ENCODE results near the gene NUP54. TPM values are rescaled to one million over a fixed set of nuclear protein-coding genes. Genes with fewer than 3 reads are reported as not detected.

The NUP54 gene
- total and polyA plus RNA-seq, 8 donors: 26.8 to 118 (median 88.5) TPM

DNA sequence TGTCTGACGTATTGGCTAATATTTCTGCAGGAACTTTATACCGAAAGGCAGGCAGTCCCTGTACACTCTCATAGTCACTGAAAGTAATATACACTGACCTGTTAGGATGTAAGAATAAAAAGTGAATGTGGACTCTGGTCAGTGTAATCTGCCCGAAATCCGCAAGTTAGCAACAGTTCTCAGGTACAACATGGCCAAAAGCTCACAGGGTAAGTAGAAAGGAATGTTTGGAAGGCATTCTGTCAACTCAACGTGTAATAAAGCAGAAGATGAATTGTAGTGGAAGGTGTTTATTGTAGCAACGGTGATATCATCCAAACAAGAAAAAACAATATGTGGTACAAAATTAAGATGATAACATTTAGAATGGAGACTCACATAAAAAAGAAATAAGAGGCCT is 26.0 kb upstream of the NUP54 start:
- no peak for TF ChIP-seq CTCF (IDR thresholded peaks at IDR 0.05)
- Histone ChIP-seq H3K36me3 (peaks cover 4 to 88% of the 10 kb centered on the region in 2 donors), H3K27ac (no peak overlapping the region), H3K9me3 (no peaks in the 10 kb centered on the region), H3K27me3 (no peaks in the 10 kb centered on the region), H3K4me1 (no peaks in the 10 kb centered on the region), H3K4me3 (no peak overlapping the region)
- no peak for DNase-seq
- intact Hi-C loops (cut with DNase I): no loop called here
- no peak for ATAC-seq

DNA sequence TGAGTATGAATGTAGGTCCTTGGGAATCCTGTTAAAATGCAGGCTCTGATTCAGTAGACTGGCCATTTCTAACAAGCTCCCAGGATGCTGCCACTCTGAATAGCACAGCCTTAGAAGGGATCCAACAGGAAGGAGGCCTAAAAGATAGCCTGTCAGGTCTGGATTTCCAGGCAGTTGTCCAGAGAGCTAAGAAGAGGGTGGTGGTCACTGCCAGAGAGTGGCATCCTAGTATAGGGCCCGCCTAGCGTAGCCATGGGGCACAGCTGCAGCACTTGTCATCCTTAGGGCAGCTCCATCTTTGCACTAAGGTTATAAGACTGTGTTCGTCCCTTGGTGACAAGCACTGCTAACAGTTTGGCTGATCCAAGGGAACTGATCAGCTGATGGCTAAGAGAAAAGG is 20.5 kb upstream of the NUP54 start:
- no peak overlapping the region for H3K27ac ChIP-seq
- no peak for DNase-seq
- H3K9me3 ChIP-seq: no peaks in the 10 kb centered on the region
- H3K4me1 ChIP-seq: no peaks in the 10 kb centered on the region
- ATAC-seq: no peak
- intact Hi-C loops (cut with DNase I): no loop called here
- no peak overlapping the region for H3K4me3 ChIP-seq
- TF ChIP-seq CTCF (IDR thresholded peaks at IDR 0.05): no peak
- H3K27me3 ChIP-seq: no peaks in the 10 kb centered on the region
- peaks cover 0 to 95% of the 10 kb centered on the region in 2 donors for H3K36me3 ChIP-seq

DNA sequence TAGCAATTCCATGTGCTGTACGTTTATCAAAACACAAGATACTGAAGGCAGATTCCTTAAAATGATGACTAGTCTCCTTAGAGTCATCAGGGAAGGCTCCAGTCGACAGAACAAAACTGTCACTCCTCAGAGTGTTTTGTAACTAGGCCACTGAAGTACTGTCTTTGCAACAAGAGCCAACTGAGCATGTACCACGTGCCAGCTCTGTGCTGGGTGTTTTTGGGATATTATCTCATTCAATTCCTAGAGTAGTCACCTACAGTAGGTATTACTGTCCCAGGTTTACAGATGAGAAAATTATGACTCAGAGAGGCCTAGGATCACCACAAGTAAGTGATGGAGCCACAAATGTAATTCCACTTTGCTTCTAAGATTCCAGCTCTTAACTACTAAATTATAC is 18.3 kb upstream of the NUP54 start:
- ATAC-seq: no peak
- Histone ChIP-seq H3K27me3 (no peaks in the 10 kb centered on the region), H3K27ac (no peak overlapping the region), H3K9me3 (no peaks in the 10 kb centered on the region), H3K4me3 (no peak overlapping the region), H3K4me1 (no peaks in the 10 kb centered on the region), H3K36me3 (peaks cover 0 to 96% of the 10 kb centered on the region in 2 donors)
- no peak for DNase-seq
- TF ChIP-seq CTCF (IDR thresholded peaks at IDR 0.05): no peak
- intact Hi-C loops (cut with DNase I): no loop called here

GRCh38 chr4:76160355-76160754 is 12.2 kb upstream of the NUP54 start:
- ATAC-seq (no peak), DNase-seq (no peak)
- Histone ChIP-seq H3K27ac (no peak overlapping the region), H3K27me3 (no peaks in the 10 kb centered on the region), H3K36me3 (peaks cover 0 to 67% of the 10 kb centered on the region in 2 donors), H3K9me3 (no peaks in the 10 kb centered on the region), H3K4me1 (no peaks in the 10 kb centered on the region), H3K4me3 (no peak overlapping the region)
- no peak for TF ChIP-seq CTCF (IDR thresholded peaks at IDR 0.05)
- intact Hi-C loops (cut with DNase I): no loop called here

- Histone ChIP-seq H3K9me3 (no peaks in the 10 kb centered on the region), H3K4me1 (no peaks in the 10 kb centered on the region), H3K4me3 (no peak overlapping the region), H3K27me3 (no peaks in the 10 kb centered on the region), H3K36me3 (peaks cover 0 to 31% of the 10 kb centered on the region in 2 donors), H3K27ac (no peak overlapping the region)
- DNase-seq (no peak), ATAC-seq (no peak)
- TF ChIP-seq CTCF (IDR thresholded peaks at IDR 0.05): no peak
- intact Hi-C loops (cut with DNase I): no loop called here
Observed at GRCh38 chr4:76156635-76157034, 8.4 kb upstream of the NUP54 start.
